Tibial nerve (tissue), 4 donors: ENCODE measurements around the gene KRABD2.
"Not testable (repeated sequence)": the region's sequence is repeated elsewhere in the genome, so short reads cannot be mapped to it uniquely, and the experiment has no call there.

Source experiments
- DNase-seq, 2 donors: peaks; one replicate each; pipeline ENCODE4 v3.0.0-alpha.2; 2019; ENCODE audit warnings: low spot score in 2 of 2
- H3K27ac ChIP-seq, 4 donors: fragments of 200-600 bp; sonication (generic) in 3 of 4; one replicate each; pipeline ENCODE4 v1.5.1; 2017 to 2019; ENCODE audit warnings: mild to moderate bottlenecking in 1 of 4
- H3K27me3 ChIP-seq, 2 donors: fragments of 200-600 bp; sonication (generic) in 1 of 2; one replicate each; pipeline versions ENCODE4 v1.5.1 to v1.6.0; 2017 to 2019
- H3K36me3 ChIP-seq, 3 donors: fragments of 200-600 bp; sonication (generic); one replicate each; pipeline ENCODE4 v1.5.1; 2018 to 2019
- H3K4me1 ChIP-seq, 4 donors: fragments of 200-600 bp; sonication (generic) in 3 of 4; one replicate each; pipeline ENCODE4 v1.5.1; 2017 to 2019
- H3K4me3 ChIP-seq, 4 donors: fragments of 200-600 bp; sonication (generic) in 3 of 4; one replicate each; pipeline ENCODE4 v1.5.1; 2017 to 2019; ENCODE audit warnings: mild to moderate bottlenecking in 1 of 4, moderate library complexity in 1 of 4
- H3K9me3 ChIP-seq, 4 donors: fragments of 200-600 bp; sonication (generic) in 3 of 4; one replicate each; pipeline ENCODE4 v1.5.1; 2017 to 2019
- CTCF ChIP-seq, 5 experiments: fragments of 200-600 bp in 3 of 5; fragments of 450-650 bp in 2 of 5; sonication (generic) in 3 of 5; IDR thresholded peaks; one replicate each; pipeline ENCODE4 v1.5.1; 2016 to 2019; ENCODE audit warnings: antibody characterized with exemption in 5 of 5, mild to moderate bottlenecking in 3 of 5, moderate library complexity in 2 of 5
- EP300 ChIP-seq, 2 donors: sonication (generic); formaldehyde crosslinking; IDR thresholded peaks; one replicate each; pipeline ENCODE4 v1.6.1; 2017; ENCODE audit warnings: antibody characterized with exemption in 2 of 2, mild to moderate bottlenecking in 1 of 2
- POLR2A ChIP-seq, 2 donors: fragments of 450-650 bp; IDR thresholded peaks; one replicate each; pipeline ENCODE4 v1.6.1; 2017; ENCODE audit warnings: antibody characterized with exemption in 2 of 2, mild to moderate bottlenecking in 2 of 2, moderate library complexity in 2 of 2
- WGBS, 2 donors: methylation state at CpG; one replicate each; pipeline ENCODE4 v1.1.5; 2018; 5-methylcytosine and 5-hydroxymethylcytosine counted together

KRABD2 gene

GRCh38 chr17:8350339-8350738, 26.2 kb downstream of the KRABD2 start:
- 78 to 79% methylated on average over 7 of the region's 7 CpGs for whole genome bisulfite sequencing, 2 donors
- no peak for TF ChIP-seq EP300 (IDR thresholded peaks at IDR 0.05)
- no peak for TF ChIP-seq POLR2A (IDR thresholded peaks at IDR 0.05)
- no peak for TF ChIP-seq CTCF (IDR thresholded peaks at IDR 0.05)
- Histone ChIP-seq H3K4me1 (no peaks in the 10 kb centered on the region), H3K27ac (no peak overlapping the region), H3K4me3 (no peak overlapping the region), H3K9me3 (no peaks in the 10 kb centered on the region), H3K36me3 (no peaks in the 10 kb centered on the region), H3K27me3 (peaks cover 0 to 10% of the 10 kb centered on the region in 2 donors)
- DNase-seq = no peak

GRCh38 chr17:8347001-8347400, 29.5 kb downstream of the KRABD2 start:
- Histone ChIP-seq H3K27me3 (peaks cover 0 to 10% of the 10 kb centered on the region in 2 donors), H3K4me3 (peak overlapping the region in 1 of 4 donors; percentile 16)
- H3K4me1 ChIP-seq, H3K9me3 ChIP-seq, H3K27ac ChIP-seq, DNase-seq, H3K36me3 ChIP-seq: not testable (repeated sequence)
- WGBS, 2 donors = 61 to 80% methylated on average over 8 to 10 of the region's 25 CpGs

- WGBS, 2 donors = 79 to 82% methylated on average over 5 of the region's 5 CpGs
- Histone ChIP-seq H3K36me3 (no peaks in the 10 kb centered on the region), H3K9me3 (no peaks in the 10 kb centered on the region), H3K27ac (no peak overlapping the region), H3K27me3 (peaks cover 0 to 10% of the 10 kb centered on the region in 2 donors), H3K4me3 (no peak overlapping the region), H3K4me1 (no peaks in the 10 kb centered on the region)
- TF ChIP-seq CTCF (IDR thresholded peaks at IDR 0.05) = no peak
- no peak for TF ChIP-seq POLR2A (IDR thresholded peaks at IDR 0.05)
- no peak for TF ChIP-seq EP300 (IDR thresholded peaks at IDR 0.05)
- no peak for DNase-seq
These were observed 30.4 kb downstream of the KRABD2 start for GRCh38 chr17:8345951-8346665.

- Histone ChIP-seq H3K27me3 (peaks cover 0 to 10% of the 10 kb centered on the region in 2 donors), H3K27ac (no peak overlapping the region), H3K9me3 (no peaks in the 10 kb centered on the region), H3K4me1 (no peaks in the 10 kb centered on the region), H3K36me3 (no peaks in the 10 kb centered on the region), H3K4me3 (no peak overlapping the region)
- no peak for DNase-seq
- 70% methylated on average over 6 of the region's 6 CpGs for WGBS, 2 donors
- no peak for TF ChIP-seq CTCF (IDR thresholded peaks at IDR 0.05)
- TF ChIP-seq POLR2A (IDR thresholded peaks at IDR 0.05) = no peak
- TF ChIP-seq EP300 (IDR thresholded peaks at IDR 0.05) = no peak
These were observed 31.3 kb downstream of the KRABD2 start for GRCh38 chr17:8345052-8345690.

- Histone ChIP-seq H3K4me1 (no peaks in the 10 kb centered on the region), H3K36me3 (no peaks in the 10 kb centered on the region), H3K27me3 (peaks cover 0 to 7% of the 10 kb centered on the region in 2 donors), H3K4me3 (no peak overlapping the region), H3K27ac (no peak overlapping the region), H3K9me3 (no peaks in the 10 kb centered on the region)
- DNase-seq = no peak
- no peak for TF ChIP-seq POLR2A (IDR thresholded peaks at IDR 0.05)
- TF ChIP-seq CTCF (IDR thresholded peaks at IDR 0.05) = no peak
- no peak for TF ChIP-seq EP300 (IDR thresholded peaks at IDR 0.05)
- WGBS, 2 donors = 40 to 46% methylated on average over 4 of the region's 4 CpGs
These were observed 35.0 kb downstream of the KRABD2 start for GRCh38 chr17:8341456-8341855.
